Gastrocnemius medialis (tissue), 4 donors: ENCODE measurements around the gene UBE3B.
A peak's percentile ranks its signal among the peaks of the same experiment; 100 is the strongest.

Source experiments
- CTCF ChIP-seq, 5 experiments: fragments of 450-650 bp in 3 of 5; fragments of 200-600 bp in 2 of 5; sonication (generic) in 2 of 5; IDR thresholded peaks in 4 of 5; conservative IDR thresholded peaks in 1 of 5; 1 replicate in 4 of 5; 2 replicates in 1 of 5; pipeline ENCODE4 v1.5.1; 2016 to 2019; ENCODE audit warnings: antibody characterized with exemption in 5 of 5, mild to moderate bottlenecking in 3 of 5, moderate library complexity in 3 of 5
- POLR2A ChIP-seq, 2 donors: fragments of 450-650 bp; IDR thresholded peaks; one replicate each; pipeline ENCODE4 v1.6.1; 2017; ENCODE audit warnings: antibody characterized with exemption in 2 of 2, mild to moderate bottlenecking in 2 of 2, moderate library complexity in 2 of 2

DNA sequence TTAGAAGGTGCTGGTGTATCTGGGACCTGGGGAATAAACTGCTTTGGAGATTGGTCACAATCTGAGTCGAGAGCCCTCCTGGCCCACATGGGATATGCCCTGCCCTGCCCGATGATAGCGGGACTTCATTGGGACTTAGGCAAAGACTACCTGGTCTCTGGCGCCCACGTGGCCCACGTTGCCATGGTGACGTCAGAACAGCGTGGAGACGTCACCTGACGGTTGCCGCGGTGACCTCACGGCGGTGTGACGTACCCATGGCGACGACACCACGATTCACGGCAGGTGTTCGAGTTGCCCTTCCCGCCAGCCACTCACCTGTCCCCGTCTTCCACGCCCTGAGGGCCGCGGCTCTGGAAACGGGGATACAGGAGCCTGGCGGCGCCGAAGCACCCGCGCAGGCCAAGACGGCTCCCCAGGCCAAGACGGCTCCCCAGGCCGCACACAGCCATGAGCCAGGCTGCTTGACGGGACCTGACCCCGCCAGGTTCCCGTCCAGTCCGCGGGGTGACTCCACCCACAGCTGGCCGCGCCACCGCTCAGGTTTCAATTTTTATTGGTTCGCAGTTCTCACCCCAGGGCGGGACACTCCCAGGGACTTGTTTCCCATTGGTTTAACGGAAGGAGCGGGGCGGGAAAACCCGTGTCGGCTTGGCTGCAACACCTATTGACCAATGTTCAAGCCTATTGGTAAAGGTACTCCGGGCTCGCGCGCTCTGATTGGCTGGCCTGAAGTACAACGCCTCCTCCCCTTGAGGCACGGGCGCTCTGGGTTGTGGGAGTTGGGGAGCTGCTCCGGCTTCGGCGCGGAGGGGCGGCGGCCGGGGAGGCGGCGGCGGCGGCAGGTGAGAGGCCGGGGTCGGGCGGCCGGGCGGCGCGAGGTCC is 95.8 kb downstream of the UBE3B start, which contains the start of the genes MMAB and MVK:
- TF ChIP-seq CTCF (IDR thresholded peaks at IDR 0.05 in 4 of 5, conservative IDR thresholded peaks at IDR 0.05 in 1 of 5): no peak
- TF ChIP-seq POLR2A (IDR thresholded peaks at IDR 0.05): peak; percentile 65 to 79
